ENCODE measurements around the gene AMMECR1. TPM values are rescaled to one million over a fixed set of nuclear protein-coding genes. Genes with fewer than 3 reads are reported as not detected.
A peak's percentile ranks its signal among the peaks of the same experiment; 100 is the strongest.

AMMECR1 gene
- total RNA-seq, 4 donors from 2014 or later = 7.4 to 18.9 (median 12.6) TPM

- Histone ChIP-seq H3K27me3 (no peaks in the 10 kb centered on the region), H3K9me3 (no peaks in the 10 kb centered on the region), H3K4me1 (peaks cover 8% of the 10 kb centered on the region), H3K27ac (peak overlapping the region; percentile 92), H3K4me3 (peak overlapping the region; percentile 76), H3K36me3 (no peaks in the 10 kb centered on the region)
- no peak for TF ChIP-seq EP300 (IDR thresholded peaks at IDR 0.05)
- 42% methylated on average over 29 of the region's 40 CpGs for WGBS
- peak; percentile 62 to 72 for DNase-seq (ENCODE audit: low spot score in 2 of 2)
Observed at GRCh38 chrX:110317061-110317819, 645 bp downstream of the AMMECR1 start.

DNA sequence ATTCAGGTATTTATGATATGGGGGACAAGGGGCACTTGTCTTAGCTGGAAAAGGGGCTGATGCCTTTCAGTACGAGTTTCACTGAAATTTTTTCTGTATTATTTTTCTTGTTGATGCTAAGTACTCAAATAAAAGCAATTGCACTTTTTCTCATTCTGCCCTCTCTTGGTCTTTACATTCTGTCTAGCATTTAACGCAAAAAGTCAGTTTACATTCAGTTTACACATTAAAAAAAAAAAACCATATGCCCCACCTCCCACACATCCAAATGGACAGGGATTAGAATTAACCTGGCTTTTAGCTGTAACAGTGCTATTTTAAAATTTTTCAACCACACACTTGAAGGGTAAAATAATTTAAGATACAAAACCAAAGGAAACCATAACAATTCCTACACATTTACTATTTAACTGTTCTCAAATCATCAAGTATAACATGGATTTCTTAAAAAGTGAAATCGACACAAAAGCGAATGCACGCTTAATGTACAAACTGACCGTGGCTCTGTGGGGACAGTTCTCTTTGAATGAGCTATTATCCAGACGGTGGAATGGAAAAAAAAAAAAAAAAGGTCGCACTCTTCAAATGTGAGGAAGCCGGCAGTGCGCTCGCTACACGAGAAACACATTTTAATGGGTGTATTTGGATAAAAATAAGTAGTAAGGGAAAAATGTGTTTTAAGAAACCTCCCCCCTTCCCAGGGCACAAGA is 1.4 kb downstream of the AMMECR1 start:
- no peaks in the 10 kb centered on the region for H3K9me3 ChIP-seq
- no peak for DNase-seq (ENCODE audit: low spot score in 2 of 2)
- peak overlapping the region; percentile 76 for H3K4me3 ChIP-seq
- no peak overlapping the region for H3K27ac ChIP-seq
- no peaks in the 10 kb centered on the region for H3K27me3 ChIP-seq
- 44% methylated on average over 12 of the region's 12 CpGs for WGBS
- peaks cover 8% of the 10 kb centered on the region for H3K4me1 ChIP-seq
- H3K36me3 ChIP-seq = no peaks in the 10 kb centered on the region
- TF ChIP-seq POLR2AphosphoS5 (IDR thresholded peaks at IDR 0.05) = no peak
- no peak for TF ChIP-seq EP300 (IDR thresholded peaks at IDR 0.05)
- no peak for TF ChIP-seq POLR2A (IDR thresholded peaks at IDR 0.05)
- no peak for TF ChIP-seq CTCF (IDR thresholded peaks at IDR 0.05)

- TF ChIP-seq EP300 (IDR thresholded peaks at IDR 0.05) (no peak), CTCF (IDR thresholded peaks at IDR 0.05) (no peak), POLR2AphosphoS5 (IDR thresholded peaks at IDR 0.05) (no peak), POLR2A (IDR thresholded peaks at IDR 0.05) (no peak)
- H3K27ac ChIP-seq = no peak overlapping the region
Observed at GRCh38 chrX:110315551-110315950, 2.3 kb downstream of the AMMECR1 start.

DNA sequence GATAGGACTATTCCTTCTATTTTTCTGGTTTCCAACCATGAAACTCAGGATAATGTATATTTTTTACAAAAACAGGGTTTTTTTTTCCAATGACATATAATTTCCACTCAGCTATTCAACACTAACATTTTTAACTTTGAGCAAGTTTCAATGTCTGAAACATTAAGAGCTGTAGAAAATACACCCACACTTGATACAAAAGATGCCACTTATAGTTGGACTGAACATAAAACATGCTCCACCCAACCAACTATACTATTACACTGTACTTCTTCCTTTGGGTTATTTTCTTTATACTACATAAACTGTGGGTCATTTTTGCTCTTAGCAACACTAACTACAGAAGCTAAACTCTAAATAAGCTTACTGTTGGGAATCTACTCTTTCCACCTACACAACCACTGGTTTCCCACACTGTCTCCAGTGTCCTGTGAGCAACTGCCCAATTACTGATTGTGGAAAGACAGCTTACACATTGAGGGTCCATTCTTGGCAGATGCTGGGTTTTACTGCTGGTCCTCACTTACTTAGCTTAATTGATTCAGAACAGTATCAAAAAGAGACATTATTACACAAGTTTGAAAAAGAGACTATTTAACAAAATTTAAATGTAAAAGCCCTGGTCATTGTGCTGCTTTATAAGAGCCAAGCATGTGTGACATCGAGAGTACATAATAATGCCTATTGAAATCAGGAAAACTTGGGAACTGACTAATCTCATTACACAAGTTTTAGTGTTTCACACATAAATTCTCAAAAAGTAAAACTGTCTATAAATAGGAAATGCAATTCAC is 6.3 kb downstream of the AMMECR1 start:
- TF ChIP-seq POLR2A (IDR thresholded peaks at IDR 0.05) (no peak), POLR2AphosphoS5 (IDR thresholded peaks at IDR 0.05) (no peak), EP300 (IDR thresholded peaks at IDR 0.05) (no peak), CTCF (IDR thresholded peaks at IDR 0.05) (no peak)
- H3K9me3 ChIP-seq = no peaks in the 10 kb centered on the region
- H3K36me3 ChIP-seq = no peaks in the 10 kb centered on the region
- 76% methylated on average over 1 of the region's 1 CpG for WGBS
- peaks cover 4% of the 10 kb centered on the region for H3K4me1 ChIP-seq
- no peak for DNase-seq (ENCODE audit: low spot score in 2 of 2)
- no peaks in the 10 kb centered on the region for H3K27me3 ChIP-seq
- no peak overlapping the region for H3K27ac ChIP-seq
- H3K4me3 ChIP-seq = no peak overlapping the region

More at GRCh38 chrX:110315551-110315950, 2.3 kb downstream of the AMMECR1 start:
- no peak for DNase-seq (ENCODE audit: low spot score in 2 of 2)
- WGBS = 44% methylated on average over 1 of the region's 1 CpG
- Histone ChIP-seq H3K9me3 (no peaks in the 10 kb centered on the region), H3K27me3 (no peaks in the 10 kb centered on the region), H3K4me1 (peaks cover 12% of the 10 kb centered on the region), H3K4me3 (no peak overlapping the region), H3K36me3 (no peaks in the 10 kb centered on the region)

DNA sequence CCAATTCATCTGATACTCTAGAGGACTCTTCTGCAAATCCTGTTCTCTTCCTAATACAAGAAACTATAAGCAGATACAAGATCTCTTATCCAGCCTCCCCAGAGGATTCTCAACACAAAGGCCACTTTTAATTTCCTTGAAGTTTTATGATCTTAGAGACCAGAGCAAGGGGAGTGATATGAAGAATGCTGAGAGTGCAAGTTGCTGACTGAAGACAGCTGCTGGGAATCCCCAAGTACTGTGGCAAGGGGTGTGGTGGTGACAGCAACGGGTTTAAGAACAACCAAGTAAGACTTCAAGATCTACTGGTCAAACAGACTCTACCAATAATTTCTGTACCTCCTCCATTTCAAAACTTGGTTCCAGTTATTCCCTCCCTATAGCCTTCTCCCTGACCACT is 7.0 kb downstream of the AMMECR1 start:
- Histone ChIP-seq H3K4me1 (peaks cover 4% of the 10 kb centered on the region), H3K4me3 (no peak overlapping the region), H3K27ac (no peak overlapping the region), H3K36me3 (no peaks in the 10 kb centered on the region), H3K27me3 (no peaks in the 10 kb centered on the region), H3K9me3 (no peaks in the 10 kb centered on the region)
- TF ChIP-seq CTCF (IDR thresholded peaks at IDR 0.05) = no peak
- TF ChIP-seq POLR2AphosphoS5 (IDR thresholded peaks at IDR 0.05) = no peak
- TF ChIP-seq EP300 (IDR thresholded peaks at IDR 0.05) = no peak
- no peak for TF ChIP-seq POLR2A (IDR thresholded peaks at IDR 0.05)
- WGBS = 25% methylated on average over 1 of the region's 1 CpG
- DNase-seq (ENCODE audit: low spot score in 2 of 2) = no peak
